HG02642 (cell line): Measurements from ENCODE around the gene CFAP90.

Source experiments
- ATAC-seq: cut with Tn5 transposase; IDR thresholded peaks from one replicate; pipeline ENCODE4 v1.9.1; 2021; ENCODE audit warnings: mild to moderate bottlenecking; ENCODE audit not compliant: unreplicated experiment, poor library complexity

CFAP90 gene

DNA sequence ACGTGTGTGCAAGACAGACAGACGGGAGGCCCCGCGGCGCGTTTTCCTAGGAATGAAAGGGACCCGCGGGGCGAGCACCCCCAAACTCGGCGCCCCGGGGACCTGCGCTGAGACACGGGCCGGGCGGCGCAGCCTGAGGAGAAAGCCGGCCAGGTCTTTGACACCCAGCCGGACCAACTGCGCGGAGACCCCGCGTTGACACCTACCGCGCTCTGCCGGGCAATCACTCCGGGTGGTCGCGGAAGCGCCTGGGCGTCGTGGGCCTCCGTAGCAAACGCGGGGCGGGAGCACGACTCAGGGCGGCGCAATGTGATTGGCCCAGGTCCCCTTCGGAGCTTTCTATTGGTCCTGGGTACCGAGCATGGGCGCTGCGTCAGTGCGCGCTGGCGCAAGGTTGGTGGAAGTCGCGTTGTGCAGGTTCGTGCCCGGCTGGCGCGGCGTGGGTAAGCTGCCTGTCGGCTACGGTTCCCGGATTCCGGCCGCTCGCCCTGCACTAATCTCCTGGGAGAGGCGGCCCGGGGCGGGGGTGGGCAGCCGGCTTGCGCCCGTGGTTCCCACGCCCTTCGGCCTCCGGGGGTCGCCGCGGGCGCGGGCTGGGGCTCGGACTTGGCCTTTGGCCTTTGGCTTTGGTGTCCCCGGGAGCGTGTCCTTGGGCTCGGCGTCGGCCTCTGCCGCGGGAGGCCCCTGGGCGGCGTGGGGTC lies 18.0 kb upstream of the CFAP90 start, which contains the start of the genes FASTKD3 and MTRR:
Gene FASTKD3, minus strand, starts transcription at position 259 of the 701 bp plus-strand sequence. CDS start 948 bp downstream, outside the sequence.
Gene MTRR, plus strand, starts transcription at position 376 of the 701 bp plus-strand sequence. CDS start 1,647 bp downstream, outside the sequence.
- peak; percentile 99 for ATAC-seq

DNA sequence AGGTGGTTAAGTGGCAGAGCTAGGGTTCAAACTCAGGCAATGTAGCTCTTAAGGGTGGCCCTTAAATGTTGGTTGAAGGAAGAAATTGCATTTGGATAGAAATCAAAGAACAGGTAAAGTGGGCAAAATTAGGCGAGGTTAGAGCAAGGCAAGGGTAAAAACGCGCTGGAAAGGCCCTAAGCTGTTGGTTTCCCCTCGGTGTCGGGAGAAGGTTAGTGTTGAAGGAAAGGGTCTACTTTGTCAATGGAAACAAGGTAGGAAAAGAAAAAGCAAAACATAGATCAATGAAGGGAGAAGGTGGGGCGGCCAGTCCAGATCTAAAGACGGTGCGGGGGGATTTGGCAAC lies 17.5 kb upstream of the CFAP90 start:
- ATAC-seq: no peak

DNA sequence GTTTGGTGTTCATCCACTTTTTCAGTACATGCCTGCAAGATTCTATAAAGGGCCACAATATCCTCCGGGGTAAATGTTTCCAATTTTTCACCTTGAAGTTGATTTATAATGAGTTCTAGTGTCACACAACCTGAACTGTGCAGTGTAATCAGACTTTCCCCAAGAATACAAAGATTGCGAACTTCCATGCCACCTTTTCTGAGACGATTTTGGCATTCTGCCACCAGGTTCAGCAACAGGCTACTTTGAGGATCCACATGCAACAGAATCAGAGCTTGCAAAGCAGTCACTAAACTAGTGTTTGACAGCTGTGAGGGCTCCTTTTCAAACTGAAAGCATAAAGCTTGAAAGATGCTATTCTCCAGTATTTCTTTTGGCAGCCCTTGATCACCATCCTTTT lies 16.3 kb upstream of the CFAP90 start:
- ATAC-seq: no peak

GRCh38 chr5:7866196-7866595 lies 15.3 kb upstream of the CFAP90 start:
- ATAC-seq: no peak

- ATAC-seq: no peak
These were observed 7.1 kb upstream of the CFAP90 start for GRCh38 chr5:7857926-7858632.

- ATAC-seq: no peak
These were observed 6.4 kb upstream of the CFAP90 start for GRCh38 chr5:7857361-7857760.

- ATAC-seq: no peak
These were observed 5.9 kb upstream of the CFAP90 start for GRCh38 chr5:7856855-7857254.

GRCh38 chr5:7855611-7856010 lies 4.7 kb upstream of the CFAP90 start:
- no peak for ATAC-seq

DNA sequence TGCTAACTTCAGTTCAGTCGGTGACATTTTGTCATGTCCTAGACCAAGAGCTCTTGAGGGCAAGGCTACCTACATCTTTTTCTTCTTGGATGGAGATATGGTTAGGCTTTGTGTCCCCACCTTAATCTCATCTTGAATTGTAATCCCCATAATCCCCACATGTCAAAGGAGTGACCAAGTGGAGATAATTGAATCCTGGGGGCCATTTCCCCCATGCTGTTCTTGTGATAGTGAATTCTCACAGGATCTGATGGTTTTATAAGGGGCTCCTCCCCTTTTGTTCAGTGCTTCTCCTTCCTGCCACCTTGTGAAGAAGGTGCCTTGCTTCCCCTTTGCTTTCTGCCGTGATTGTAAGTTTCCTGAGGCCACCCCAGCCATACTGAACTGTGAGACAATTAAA lies 2.1 kb upstream of the CFAP90 start:
- ATAC-seq: no peak

DNA sequence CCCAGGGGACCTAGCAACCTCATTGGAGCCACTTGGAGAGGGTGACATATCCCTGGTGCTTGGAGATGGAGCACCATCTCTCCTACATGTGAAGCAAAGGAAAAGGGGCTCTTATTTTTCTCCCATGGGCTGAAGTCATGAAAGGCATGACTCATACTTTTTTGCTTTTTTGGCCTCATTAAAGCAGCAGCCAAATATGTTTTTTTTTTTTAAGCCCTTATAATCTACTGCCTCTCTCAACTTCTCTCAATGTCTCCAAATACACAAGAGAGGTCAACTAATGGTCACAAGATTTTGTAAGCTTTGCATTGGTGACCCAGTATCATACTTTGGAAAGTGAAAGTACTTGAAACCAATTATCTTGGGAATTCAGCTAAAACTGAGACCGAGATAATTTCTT lies 1.6 kb upstream of the CFAP90 start:
- no peak for ATAC-seq

DNA sequence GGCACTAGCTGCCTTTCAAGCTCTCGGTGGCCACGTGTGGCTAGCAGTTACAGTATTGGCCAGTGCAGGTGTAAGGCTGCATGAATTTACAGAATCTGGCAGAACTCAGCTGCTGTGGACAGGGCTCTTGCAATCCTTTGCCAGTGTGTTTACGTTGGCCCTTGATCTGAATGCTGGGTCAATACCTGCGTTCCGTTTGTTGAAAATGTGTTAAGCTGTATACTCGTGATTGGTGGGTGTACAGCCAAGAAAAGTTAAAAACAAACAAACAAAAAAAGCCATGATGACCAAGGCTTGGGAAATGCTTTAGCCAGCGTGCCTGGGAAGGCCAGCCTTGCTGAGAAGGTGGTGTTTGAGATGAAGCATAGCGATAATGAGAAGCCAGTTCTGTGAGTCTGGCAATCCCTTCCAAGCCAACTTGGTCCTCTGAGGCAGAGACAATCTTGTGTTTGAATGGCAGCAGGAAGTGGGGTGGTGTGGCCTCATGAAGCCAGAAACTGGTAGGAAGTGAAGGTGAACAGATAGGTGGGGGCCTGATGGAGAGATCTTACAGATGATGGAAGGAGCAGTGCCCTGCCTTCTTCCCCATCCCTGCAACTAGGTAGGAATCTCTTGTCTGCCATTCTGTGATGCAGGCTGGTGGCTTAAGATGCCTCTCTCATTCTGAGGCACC lies 820 bp upstream of the CFAP90 start:
- no peak for ATAC-seq

- no peak for ATAC-seq
These were observed 283 bp upstream of the CFAP90 start for GRCh38 chr5:7851240-7851592.

DNA sequence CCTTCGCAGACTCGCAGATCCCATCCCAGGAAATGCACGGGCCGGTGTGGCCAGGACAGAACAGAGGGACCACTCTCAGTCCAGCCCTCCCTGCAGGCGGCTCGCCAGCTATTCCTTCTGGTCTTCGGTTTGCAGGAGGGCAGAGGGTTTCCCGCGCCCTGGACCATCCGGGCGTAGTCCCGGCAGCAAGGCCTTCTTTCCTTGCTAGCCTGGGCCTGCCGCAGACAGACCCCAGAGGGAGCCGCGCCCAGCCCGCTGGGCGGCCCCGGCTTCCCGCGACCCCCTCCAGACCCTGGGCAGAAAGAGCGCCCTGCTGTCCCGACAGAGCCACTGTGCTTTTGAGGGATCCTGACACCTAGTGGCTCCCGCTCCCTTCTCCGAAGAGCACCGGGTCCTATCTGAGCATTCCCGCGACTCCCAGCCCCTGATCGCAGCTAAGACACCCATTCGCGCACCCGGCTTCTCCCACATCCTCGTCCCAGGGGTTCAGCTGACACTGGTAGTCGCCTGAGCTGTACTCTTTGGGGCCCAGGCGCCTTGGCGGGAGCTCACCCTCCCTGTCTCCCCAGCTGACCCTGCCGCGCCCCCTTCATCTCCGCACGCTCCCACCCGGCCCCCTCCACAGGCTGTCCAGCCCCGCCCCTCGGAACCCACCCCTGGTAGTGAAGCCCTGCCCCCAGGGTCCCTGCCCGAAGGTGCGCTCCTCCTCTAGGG lies 1.1 kb downstream of the CFAP90 start:
- peak; percentile 9 for ATAC-seq

DNA sequence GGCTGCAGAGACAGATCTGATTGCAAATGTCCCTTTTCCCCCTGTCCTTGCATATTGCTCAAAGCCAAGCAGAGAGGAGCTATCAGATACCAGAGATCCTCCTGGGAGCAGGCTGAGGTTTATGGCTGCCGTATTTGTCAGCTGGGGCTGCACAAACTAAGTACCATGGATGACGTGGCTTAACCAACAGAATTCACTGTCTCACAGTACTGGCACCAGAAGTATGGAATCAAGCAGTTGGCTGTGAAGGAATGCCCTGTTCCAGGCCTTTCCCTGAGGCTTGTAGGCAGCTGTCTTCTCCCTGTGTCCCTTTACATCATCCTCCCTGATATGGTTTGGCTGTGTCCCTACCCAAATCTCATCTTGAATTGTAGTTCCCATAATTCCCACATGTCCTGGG lies 2.6 kb downstream of the CFAP90 start:
- ATAC-seq: no peak

GRCh38 chr5:7846327-7846726 lies 4.6 kb downstream of the CFAP90 start:
- ATAC-seq: no peak

DNA sequence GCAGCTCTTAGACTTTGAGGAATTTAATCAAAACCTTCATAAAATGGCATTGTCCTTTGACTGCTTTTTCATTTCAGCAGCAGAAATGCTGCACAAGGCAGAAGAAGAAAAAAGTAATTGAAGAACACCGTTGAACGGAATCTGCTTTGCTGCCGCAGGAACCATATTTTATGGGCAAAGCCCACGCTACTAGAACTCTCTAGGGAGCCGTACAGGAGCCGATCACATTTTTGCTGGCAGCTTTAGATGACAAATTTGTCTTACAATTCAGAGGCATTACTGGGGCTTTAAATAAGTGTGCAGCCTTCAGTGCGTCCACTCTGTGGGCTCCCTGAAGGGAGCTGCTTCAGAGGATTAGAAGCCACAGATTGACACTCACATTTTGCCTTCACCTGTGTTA lies 5.4 kb downstream of the CFAP90 start:
- no peak for ATAC-seq

- ATAC-seq: no peak
These were observed 6.0 kb downstream of the CFAP90 start for GRCh38 chr5:7844901-7845300.

- ATAC-seq: no peak
These were observed 8.4 kb downstream of the CFAP90 start for GRCh38 chr5:7842531-7842930.

DNA sequence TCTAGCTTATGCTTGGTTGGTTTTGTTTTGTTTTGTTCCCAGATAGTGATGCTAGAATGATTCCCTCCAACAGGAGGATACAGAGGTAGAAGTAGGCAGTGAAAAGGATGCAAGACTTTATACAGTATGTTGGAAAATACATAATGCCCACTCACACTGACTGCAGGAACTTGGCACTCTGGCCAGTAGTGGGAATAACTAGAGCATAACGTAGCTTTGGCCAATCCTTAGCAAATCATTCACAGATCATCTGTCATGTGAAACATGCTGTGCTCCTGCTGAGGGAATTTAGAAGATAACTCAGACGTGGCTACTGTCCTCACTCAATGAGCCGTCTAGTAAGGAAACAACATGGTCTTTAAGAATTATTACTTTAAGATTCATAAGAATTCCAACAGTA lies 13.5 kb downstream of the CFAP90 start:
- no peak for ATAC-seq

DNA sequence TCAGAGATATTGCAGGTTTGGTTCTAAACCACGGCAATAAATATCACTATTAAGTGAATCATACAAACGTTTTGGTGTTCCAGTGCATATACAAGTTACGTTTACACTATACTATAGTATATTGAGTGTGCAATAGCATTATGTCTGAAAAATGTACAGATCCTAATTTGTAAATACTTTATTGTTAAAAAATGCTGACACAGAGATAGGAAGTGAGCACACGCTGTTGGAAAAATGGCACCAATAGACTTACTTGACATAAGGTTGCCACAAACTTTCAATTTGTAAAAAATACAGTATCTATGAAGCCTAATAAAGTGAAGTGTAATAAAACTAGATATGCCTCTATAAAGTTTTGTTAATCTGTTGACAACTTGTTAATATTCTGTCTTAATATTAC lies 16.0 kb downstream of the CFAP90 start:
- ATAC-seq: no peak

DNA sequence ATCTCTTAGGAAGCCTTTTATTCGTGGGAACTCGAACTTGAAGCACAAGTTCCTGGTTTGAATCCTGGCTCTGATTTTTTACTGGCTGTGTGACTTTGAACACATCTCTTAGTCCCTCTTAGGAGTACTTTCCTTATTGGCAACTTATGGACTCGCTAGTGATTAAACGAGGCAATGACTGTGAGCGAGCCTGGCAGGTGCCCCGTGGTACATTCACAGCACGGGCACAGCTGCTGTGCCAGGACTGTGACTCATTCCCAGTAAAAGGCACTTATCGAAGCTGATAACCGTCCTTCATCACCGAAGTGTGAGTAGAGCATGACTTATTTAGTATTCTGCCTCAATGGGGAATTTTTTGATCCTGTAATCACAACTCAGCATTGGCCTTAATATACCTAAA lies 22.7 kb downstream of the CFAP90 start:
- ATAC-seq: no peak
